GM21367 (cell line): ENCODE data around the gene GPR15.

Experiments
- ATAC-seq: cut with Tn5 transposase; IDR thresholded peaks from one replicate; pipeline ENCODE4 v1.9.1; 2021; ENCODE audit not compliant: unreplicated experiment

GPR15 gene

GRCh38 chr3:98582042-98582441 is 50.3 kb downstream of the GPR15 start:
- no peak for ATAC-seq

- no peak for ATAC-seq
Measured at GRCh38 chr3:98583766-98584165, 52.0 kb downstream of the GPR15 start.
